Activated T-helper 1 cell treated with anti-CD3 and anti-CD28 coated beads, Interleukin-2, amount 50 U/mL, for 16 hours (primary cell): ENCODE results near the gene GGT6.

ENCODE experiments used
- DNase-seq, 2 donors: peaks; one replicate each; pipeline ENCODE4 v3.0.0-alpha.2; 2020; ENCODE audit warnings: low read depth in 1 of 2, low spot score in 1 of 2

GGT6 gene

DNA sequence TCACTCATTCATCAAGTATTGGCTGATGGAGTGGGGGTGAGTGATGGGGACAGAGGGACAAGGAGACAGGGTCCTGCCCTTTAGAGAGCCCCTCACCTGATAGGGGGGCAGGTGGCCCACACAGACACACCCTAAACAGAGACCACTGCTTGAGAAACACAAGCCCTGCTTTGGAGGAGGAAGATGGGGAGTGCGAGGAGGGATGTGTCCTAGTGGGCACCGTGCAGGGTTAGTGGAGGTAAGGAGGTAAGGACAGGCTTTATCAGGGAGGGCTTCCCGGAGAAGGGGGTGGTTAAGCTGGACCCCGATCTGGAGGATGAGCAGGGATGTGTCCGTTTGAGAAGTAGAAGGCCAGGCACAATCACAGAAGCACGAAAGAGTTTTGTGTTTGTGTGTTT is 15.8 kb upstream of the GGT6 start:
- DNase-seq = no peak

GRCh38 chr17:4574448-4575045 is 14.2 kb upstream of the GGT6 start:
- DNase-seq = no peak

DNA sequence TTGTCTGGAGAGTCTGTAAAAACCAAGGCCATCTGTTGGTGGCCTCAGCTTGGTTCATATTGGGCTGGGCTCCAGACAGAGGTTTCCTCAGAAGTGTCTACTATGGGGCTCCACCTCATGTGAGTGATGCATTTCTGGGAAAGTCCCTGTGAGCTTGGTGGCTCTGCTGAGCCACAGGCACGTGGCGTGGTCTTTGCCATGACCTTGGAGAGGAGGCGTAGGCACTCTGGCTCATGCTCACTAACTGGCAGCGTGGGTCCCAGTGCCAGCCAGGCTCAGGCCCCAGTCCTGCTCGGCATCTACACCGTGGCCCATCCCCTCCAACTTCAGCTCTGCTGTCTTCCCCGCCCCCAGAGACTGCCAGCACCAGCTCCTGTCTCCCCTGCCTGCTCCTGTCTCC is 13.3 kb upstream of the GGT6 start:
- peak in 1 of 2 donors; percentile 44 for DNase-seq

DNA sequence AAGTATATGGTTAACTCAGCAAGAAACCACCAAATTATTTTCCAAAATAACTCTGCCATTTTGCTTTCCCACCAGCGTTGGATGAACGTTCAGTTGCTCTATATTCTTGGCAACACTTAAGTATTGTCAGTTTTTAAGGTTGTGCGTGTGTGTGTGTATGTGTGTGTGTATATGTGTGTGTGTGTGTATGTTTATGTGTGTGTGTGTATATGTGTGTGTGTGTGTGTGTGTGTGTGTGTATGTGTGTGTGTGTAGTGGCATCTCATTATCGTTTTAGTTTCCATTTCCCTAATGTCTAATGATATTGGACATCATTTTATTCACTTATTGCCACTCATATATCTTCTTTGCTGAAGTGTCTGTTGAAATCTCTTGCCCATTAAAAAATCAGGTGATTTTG is 12.7 kb upstream of the GGT6 start:
- no peak for DNase-seq

DNA sequence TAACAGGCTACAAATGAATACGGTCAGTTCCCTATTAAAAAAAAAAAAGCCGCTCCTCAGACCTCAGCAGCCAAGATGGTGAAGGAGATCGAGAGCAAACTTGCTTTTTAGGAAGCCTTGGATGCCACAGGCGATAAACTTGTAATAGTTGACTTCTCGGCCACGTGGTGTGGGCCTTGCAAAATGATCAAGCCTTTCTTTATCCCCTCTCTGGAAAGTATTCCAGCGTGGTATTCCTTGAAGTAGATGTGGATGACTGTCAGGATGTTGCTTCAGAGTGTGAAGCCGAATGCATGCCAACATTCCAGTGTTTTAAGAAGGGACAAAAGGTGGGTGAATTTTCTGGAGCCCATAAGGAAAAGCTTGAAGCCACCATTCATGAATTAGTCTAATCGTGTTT is 11.8 kb upstream of the GGT6 start:
- DNase-seq = no peak

GRCh38 chr17:4569591-4569990 is 9.2 kb upstream of the GGT6 start:
- DNase-seq = no peak

DNA sequence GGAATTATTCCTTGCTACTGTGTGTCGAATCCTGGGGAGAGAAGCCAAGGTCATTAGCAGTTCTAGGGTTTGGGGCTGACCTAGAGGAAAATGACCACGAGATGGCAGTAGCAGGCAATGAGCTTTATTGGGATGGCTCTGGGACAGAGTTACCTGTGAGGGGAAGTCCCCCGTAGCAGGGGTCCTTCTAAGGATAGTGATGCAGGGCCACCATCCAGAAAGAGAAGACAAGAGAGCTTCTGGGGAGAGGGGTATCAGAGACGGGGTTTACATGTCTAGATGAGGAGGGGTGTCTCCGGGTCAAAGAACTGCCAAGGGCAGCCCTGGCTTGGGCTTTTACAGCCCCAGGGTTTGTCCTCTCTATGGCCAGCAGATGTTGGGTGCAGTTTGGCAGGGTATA is 6.4 kb upstream of the GGT6 start:
- DNase-seq = no peak

DNA sequence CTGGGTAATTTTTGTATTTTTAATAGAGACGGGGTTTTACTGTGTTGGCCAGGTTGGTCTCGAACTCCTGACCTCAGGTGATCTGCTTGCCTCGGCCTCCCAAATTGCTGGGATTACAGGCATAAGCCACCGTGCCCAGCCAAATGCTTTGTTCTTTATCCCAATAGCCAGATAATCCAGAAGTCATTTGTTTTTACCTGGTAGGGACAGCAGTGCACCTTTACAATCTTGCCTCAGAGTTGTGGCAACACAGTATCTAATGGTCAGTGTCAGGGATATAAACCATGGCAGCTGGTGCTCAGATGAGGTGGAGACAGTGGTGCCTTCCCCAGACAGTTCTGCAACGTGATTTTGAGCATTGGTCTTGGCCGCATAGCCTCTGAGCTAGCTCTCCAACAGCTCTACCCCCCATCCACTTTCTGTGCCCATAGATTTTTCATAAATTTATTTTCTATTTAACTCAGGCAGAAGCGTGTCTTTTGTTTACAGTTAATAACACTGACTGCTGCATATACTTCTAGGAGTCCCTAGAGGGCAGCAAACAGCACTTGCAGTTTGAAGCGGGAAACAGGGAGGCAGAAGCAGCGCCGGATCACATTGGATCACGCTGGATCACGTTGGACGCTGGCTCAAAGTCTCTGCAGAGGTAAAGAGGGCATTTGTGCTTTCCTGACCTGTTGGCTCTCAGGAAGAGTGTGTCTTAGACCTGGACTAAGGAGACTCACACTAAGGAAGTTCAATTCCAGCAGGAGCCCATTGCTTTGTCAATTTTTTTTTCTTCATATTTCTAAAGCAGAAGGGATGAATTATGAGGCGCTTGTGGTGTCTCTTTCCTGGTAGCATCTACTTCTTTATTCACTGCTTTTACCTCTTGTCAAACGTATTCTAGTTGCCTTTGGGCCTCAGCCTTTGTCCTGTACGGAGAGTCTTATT is 5.1 kb upstream of the GGT6 start:
- no peak for DNase-seq

- no peak for DNase-seq
Measured at GRCh38 chr17:4562015-4562969, 1.9 kb upstream of the GGT6 start.

DNA sequence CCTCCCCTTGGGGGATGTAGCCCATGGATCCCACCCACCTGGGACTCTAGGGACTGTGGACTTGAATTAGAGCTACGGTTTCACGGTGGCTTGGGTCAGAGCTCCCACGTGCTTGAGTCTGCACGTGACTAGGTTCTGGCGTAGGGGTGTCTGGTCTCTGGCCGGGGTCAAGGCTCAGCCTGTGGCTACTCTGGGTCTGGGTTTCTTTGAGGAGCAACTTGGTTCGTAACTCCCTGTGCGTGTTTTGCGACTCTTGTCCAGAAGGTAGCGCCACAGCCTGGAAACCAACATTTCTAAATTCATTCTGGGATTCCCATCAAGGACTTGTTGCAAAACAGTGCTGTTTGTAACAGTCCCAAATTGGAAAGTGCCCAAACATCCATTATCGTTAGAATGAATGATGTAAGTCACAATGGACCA is 470 bp upstream of the GGT6 start:
- DNase-seq = no peak

DNA sequence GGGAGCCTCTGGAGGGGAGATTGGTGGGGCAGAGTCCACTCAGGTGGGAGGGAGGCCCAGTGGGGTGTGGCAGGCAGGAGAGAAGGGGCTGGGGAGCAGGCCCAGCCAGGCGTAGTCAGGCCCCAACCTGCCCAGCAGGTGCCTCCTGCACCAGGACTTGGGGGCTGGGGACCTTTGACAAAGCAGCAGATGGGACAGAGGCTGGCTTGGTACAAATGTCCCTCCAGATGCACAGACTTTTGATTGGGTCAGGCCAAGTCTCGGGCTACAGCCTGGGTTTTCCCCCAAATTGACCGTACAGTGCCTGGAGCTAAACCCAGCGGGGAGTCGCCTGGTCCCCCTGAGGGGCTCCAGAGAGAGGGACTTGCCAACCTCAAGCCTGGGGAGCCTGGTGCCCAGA is 411 bp downstream of the GGT6 start:
- DNase-seq = no peak

GRCh38 chr17:4559139-4559791 is 1.1 kb downstream of the GGT6 start:
- DNase-seq = no peak

GRCh38 chr17:4558347-4558971 is 1.9 kb downstream of the GGT6 start:
- DNase-seq = no peak

DNA sequence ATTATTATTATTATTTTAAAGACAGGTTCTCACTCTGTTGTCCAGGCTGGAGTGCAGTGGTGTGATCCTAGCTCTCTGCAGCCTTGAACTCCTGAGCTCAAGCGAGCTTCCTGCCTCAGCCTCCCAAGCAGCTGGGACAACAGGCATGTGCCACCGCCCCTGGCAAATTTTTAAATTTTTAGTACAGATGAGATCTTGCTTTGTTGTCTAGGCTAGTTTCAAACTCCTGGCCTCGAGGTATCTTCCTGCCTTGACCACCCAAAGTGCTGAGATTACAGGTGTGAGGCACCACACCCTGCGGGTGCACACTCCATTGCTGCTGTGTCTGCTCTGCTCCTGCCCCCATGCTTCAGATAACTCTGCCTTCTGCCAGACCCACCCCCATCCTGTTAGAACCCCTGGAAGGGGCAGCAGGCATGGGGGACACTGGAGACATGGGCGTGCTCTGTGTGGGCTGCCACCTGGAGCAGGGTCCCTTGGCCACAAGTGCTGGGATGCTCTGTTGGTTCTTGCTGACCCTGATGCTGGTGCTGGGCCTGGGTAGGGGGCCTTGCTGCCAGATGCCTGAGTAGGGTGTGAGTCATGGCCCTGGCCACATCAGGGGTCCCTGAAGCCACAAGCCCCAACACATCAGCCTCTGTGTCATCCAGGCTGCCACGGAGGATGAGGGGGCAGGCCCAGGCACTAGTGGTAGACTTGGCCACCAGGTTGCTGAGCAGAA is 2.6 kb downstream of the GGT6 start:
- DNase-seq = no peak

DNA sequence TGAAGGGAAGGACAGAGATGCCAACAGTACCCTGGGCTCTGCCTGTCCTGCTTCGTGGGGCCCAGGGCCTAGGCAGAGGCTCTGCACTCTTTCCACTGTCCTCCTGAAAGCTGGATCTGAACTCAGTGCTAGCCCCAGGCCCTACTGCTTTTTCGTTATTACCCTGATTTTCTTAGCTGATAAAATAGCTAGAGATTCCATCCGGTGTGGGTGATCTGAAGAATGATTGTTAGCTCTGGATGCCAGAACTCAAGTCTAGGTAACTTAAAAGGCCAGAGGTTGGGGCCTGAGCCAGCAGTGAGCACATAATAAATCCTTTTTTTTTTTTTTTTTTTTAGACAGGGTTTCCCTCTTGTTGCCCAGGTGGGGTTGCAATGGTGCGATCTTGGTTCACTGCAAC is 3.4 kb downstream of the GGT6 start:
- DNase-seq = no peak

- no peak for DNase-seq
Measured at GRCh38 chr17:4555873-4556759, 4.3 kb downstream of the GGT6 start.

DNA sequence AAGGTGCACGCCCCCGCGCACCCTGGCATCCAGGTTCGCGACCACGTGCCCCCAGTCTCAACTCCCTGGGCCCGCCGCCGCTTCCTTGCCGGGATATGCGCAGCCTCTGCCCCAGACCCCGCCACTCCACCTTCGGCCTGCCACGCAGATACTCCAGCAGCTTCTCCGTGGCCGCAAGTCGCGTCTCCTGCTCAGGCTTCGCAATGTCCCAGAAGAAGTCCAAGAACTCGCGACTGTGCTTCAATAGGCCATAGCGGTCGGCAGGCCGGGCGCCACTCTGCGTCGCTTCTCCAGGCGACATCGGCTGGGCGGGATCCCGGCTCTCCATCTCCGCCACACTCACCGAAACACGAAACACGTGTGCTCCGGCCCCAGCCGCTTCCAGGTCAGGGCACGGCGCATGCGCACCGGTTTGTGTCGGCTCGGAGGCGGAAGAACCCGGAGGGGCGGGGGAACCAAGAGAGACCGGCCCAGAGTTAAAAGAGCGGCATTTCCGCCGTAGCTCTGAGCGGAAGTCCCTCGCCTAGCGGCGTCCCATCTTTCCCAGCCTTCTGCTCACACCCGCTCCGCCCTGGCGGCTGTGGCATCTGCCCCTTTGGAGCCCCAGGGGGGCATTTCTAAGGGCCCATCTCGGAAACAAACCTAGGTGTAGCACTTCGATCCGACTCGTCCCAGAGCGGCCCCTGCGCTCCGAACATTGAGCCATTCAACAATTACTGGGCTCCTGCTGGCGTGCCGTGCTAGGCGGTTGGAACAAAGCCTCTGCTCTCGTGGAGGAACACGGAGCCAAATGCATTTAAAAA is 5.2 kb downstream of the GGT6 start, which contains the start of gene MYBBP1A:
Gene MYBBP1A, minus strand, starts transcription at position 388 of the 803 bp plus-strand sequence. Its CDS starts 60 bp downstream, at position 328.
- DNase-seq = peak; percentile 95 to 96

GRCh38 chr17:4554441-4554996 is 5.9 kb downstream of the GGT6 start:
- DNase-seq = no peak
